ACC112 (cell line): ENCODE results near the gene ANKRD17.

Experiments used
- H2AFZ ChIP-seq: fragments of 200-600 bp; sonication (generic); one replicate; pipeline ENCODE4 v1.6.0; 2017; ENCODE audit warnings: antibody characterized with exemption, low read length; ENCODE audit not compliant: unreplicated experiment
- H3K27ac ChIP-seq: fragments of 200-600 bp; sonication (generic); 2 replicates; pipeline ENCODE4 v1.5.1; 2014; ENCODE audit warnings: low read depth, mild to moderate bottlenecking, antibody characterized with exemption, low read length, moderate library complexity
- H3K27me3 ChIP-seq: fragments of 200-600 bp; sonication (generic); 2 replicates; pipeline ENCODE4 v1.6.1; 2014; ENCODE audit warnings: mild to moderate bottlenecking, antibody characterized with exemption, low read length, moderate library complexity, mixed read lengths; ENCODE audit not compliant: insufficient read depth
- H3K36me3 ChIP-seq: fragments of 200-600 bp; sonication (generic); 2 replicates; pipeline ENCODE4 v1.6.1; 2016; ENCODE audit warnings: mild to moderate bottlenecking, antibody characterized with exemption, low read length, moderate library complexity, mixed read lengths; ENCODE audit not compliant: insufficient read depth
- H3K4me1 ChIP-seq: fragments of 200-600 bp; sonication (generic); one replicate; pipeline ENCODE4 v1.6.1; 2016; ENCODE audit warnings: low read length, mixed read lengths; ENCODE audit not compliant: insufficient read depth, unreplicated experiment, control insufficient read depth
- H3K4me3 ChIP-seq: fragments of 200-600 bp; sonication (generic); 2 replicates; pipeline ENCODE4 v1.5.1; 2014; ENCODE audit warnings: mild to moderate bottlenecking, low read depth, low read length
- H3K79me2 ChIP-seq: fragments of 200-600 bp; sonication (generic); one replicate; pipeline ENCODE4 v1.6.0; 2016; ENCODE audit warnings: low read length; ENCODE audit not compliant: control insufficient read depth, unreplicated experiment, insufficient read depth

The ANKRD17 gene

DNA sequence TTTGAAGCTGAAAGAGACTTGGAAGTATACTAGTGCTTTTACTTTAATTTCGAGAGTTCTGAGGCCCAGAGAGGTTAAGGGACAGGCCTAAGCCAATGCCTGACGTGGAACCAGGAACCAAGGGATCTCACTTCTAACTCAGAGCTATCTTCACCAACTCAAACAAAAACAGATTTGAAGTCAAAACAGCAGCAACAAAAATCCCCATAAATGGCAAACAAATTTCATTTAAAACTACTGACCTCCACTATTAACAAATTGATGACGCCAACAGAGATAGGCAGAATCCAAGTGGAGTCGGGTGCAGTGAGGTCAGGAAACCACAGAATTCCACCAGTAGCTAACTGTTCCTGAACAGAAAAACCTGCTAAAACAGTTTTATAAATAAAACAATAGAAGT is 194.1 kb downstream of the ANKRD17 start:
- peaks cover 7% of the 10 kb centered on the region for H3K4me1 ChIP-seq
- H3K27ac ChIP-seq: no peak overlapping the region
- H3K4me3 ChIP-seq: no peak overlapping the region
- H3K79me2 ChIP-seq: peaks cover 29% of the 10 kb centered on the region
- H3K36me3 ChIP-seq: peaks cover 12% of the 10 kb centered on the region
- no peak overlapping the region for H2AFZ ChIP-seq
- H3K27me3 ChIP-seq: no peaks in the 10 kb centered on the region

DNA sequence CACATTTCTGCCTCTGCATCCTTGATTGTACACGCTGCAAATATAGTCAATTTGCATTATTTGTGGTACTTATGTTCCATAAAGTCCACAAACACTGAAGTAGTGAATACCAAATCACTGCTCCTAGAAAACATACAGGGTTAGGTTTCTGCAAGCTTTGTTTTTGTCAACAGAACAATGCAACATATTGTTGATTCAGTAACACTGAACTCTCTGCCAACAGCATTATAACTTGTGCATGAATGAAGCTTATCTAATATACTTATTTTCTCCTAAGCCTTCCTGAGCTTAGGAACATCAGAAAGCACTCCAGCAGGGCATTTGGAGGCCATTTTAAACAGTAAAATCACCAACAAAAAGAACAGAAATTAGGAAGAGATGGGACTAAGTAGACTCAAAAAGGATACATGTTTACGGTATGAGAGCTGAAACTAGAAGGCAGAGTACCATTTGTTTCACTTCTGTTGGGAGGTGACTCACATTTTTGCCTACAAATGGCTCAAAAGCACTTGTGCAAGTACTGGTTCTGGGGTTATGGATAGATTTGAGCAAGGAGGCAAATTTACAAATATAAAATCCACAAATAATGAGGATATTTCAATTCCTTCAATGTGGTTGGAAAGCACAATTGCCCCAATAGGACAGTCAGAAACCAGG is 203.2 kb downstream of the ANKRD17 start:
- Histone ChIP-seq H3K27me3 (no peaks in the 10 kb centered on the region), H3K27ac (no peak overlapping the region), H3K79me2 (no peaks in the 10 kb centered on the region), H3K4me3 (no peak overlapping the region), H3K4me1 (no peaks in the 10 kb centered on the region), H2AFZ (no peak overlapping the region), H3K36me3 (peaks cover 18% of the 10 kb centered on the region)

DNA sequence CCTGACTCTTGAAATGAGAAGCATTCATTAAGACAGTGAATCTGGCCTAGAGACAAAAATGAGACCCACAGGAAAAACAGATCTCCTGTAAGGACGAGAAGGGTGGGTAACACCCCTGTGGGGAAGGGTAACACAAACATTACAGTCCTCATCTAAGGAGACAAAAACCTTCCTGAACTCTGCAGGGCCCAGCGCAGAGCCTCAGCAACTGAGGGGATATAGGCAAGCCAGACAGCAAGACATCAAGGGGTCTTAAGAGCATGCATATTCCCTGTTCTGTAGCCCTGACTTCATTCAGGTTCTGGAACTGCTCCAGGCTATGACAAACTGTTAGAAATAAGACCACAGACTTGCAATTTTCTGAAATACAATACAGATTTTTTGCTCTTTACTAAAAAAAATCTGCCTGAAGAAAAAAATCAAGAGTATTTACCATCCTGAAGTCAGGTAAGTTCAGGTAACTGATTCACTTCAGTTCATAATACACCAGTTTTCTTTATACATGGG is 204.6 kb downstream of the ANKRD17 start:
- Histone ChIP-seq H3K4me3 (no peak overlapping the region), H3K79me2 (no peaks in the 10 kb centered on the region), H3K4me1 (no peaks in the 10 kb centered on the region), H3K27ac (no peak overlapping the region), H3K36me3 (peaks cover 8% of the 10 kb centered on the region), H3K27me3 (no peaks in the 10 kb centered on the region), H2AFZ (no peak overlapping the region)

DNA sequence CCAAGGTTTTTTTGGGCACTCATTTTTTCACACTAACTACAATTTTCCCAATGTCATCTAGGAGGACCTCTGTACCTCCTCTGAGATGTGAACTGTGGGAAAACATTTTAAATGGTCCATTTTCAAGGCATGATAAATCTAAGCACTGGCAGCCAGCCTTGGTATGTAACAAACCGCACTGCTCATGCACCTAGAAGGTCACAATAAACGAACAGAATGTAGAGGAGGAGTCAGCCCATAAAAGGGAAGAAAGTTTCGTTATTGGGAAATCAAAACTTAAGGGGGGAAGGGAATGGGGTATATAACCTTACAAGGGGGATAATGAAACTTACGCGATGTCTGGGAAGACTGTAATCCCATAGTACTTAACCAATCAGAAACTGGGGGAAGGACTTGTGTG is 205.5 kb downstream of the ANKRD17 start:
- no peak overlapping the region for H3K27ac ChIP-seq
- H3K4me3 ChIP-seq: no peak overlapping the region
- no peaks in the 10 kb centered on the region for H3K4me1 ChIP-seq
- peaks cover 7% of the 10 kb centered on the region for H3K36me3 ChIP-seq
- H3K79me2 ChIP-seq: no peaks in the 10 kb centered on the region
- H3K27me3 ChIP-seq: no peaks in the 10 kb centered on the region
- no peak overlapping the region for H2AFZ ChIP-seq

DNA sequence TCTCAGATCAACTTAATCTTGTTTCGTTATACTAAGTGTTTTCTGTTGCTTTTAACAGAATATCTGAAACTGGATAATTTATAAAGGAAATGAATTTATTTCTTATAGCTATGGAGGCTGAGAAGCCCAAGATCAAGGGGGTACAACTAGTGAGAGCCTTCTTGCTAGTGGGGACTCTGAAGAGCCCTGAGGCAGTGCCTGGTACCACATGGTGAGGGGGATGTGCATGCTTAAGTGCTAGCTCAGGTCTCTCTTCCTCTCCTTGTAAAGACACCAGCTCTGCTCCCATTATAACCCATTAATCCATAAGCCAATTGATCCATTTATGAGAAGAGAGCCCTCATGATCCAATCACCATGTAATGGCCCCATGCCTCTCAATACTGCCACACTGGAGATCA is 207.0 kb downstream of the ANKRD17 start:
- Histone ChIP-seq H3K27me3 (no peaks in the 10 kb centered on the region), H2AFZ (no peak overlapping the region), H3K4me1 (no peaks in the 10 kb centered on the region), H3K79me2 (no peaks in the 10 kb centered on the region), H3K27ac (no peak overlapping the region), H3K36me3 (peaks cover 6% of the 10 kb centered on the region), H3K4me3 (no peak overlapping the region)

DNA sequence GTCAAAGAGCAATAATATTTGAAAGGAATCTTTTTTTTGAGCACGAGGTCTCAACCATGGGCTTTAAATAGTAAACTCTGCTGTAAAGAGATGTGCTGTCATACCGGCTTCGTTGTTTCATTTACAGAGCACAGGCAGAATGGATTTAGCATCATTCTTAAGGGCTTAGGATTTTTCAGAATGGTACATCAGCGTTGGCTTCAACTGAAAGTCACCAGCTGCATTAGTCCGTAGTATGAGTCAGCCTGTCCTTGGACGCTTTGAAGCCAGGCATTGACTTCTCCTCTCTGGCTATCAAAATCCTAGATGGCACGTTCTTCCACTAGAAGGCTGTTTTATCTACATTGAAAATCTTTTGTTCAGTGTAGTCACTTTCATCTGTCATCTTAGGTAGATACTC is 212.7 kb downstream of the ANKRD17 start:
- Histone ChIP-seq H3K36me3 (no peaks in the 10 kb centered on the region), H3K27me3 (no peaks in the 10 kb centered on the region), H2AFZ (no peak overlapping the region), H3K79me2 (no peaks in the 10 kb centered on the region), H3K27ac (no peak overlapping the region), H3K4me1 (no peaks in the 10 kb centered on the region), H3K4me3 (no peak overlapping the region)

DNA sequence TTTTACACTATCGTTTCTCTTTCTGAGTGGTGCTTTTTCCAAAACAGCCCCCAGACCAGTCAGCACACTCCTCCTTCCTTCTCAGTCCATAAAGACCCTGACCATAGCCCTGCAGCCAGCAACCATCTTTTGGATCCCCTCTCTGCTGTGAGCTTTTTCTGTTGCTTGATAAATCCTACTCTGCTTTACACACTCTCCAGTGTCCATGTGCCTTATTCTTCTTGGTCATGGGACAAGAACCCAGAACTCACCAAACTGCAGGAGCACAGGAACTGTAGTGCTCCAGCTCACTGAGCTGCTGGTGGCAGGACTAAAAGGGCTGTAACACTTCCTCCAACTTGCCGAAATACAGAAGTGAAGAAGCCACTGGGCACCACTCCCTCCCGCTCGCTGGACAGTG is 221.5 kb downstream of the ANKRD17 start:
- H3K4me3 ChIP-seq: no peak overlapping the region
- no peaks in the 10 kb centered on the region for H3K79me2 ChIP-seq
- no peak overlapping the region for H3K27ac ChIP-seq
- no peaks in the 10 kb centered on the region; the same call in 1 of the 2 replicates for H3K27me3 ChIP-seq
- no peak overlapping the region for H2AFZ ChIP-seq
- H3K4me1 ChIP-seq: no peaks in the 10 kb centered on the region
- H3K36me3 ChIP-seq: no peaks in the 10 kb centered on the region

DNA sequence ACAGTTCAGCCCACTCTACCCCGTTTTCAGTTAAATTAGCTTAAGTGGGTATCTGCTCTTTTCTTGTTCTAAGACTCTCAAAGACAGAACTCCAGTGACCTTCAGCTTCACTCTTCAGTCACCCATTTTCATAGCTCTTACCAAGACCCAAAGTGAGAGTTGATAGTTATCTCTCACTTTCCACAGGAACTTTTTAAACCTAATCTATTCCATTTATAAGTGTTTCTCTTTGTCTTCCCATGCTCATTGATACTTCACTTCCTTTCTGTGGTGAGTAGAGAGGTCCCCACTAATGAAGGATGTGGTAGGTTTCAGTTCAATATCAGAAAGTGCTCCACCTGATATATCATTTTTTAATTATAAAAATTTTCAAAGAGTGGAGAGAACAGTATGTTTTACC is 222.5 kb downstream of the ANKRD17 start:
- H3K36me3 ChIP-seq: no peaks in the 10 kb centered on the region
- no peaks in the 10 kb centered on the region; the same call in 1 of the 2 replicates for H3K27me3 ChIP-seq
- no peaks in the 10 kb centered on the region for H3K4me1 ChIP-seq
- no peaks in the 10 kb centered on the region for H3K79me2 ChIP-seq
- H3K27ac ChIP-seq: no peak overlapping the region
- H3K4me3 ChIP-seq: no peak overlapping the region
- H2AFZ ChIP-seq: no peak overlapping the region

DNA sequence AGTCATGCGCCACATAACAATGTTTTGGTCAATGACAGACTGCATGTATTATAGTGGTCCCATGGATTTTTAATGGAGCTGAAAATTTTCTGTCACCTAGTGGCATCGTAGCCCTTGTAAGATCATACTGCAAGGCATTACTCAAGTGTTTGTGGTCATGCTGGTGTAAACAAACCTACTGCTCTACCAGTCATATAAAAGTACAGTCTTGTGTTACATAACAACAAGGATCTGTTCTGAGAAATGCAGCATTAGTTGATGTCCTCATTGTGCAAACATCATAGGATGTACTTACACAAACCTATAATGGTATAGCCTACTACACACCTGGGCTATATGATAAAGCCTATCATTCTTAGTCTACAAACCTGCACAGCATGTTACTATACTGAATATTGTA is 223.7 kb downstream of the ANKRD17 start:
- no peak overlapping the region for H3K27ac ChIP-seq
- H3K4me3 ChIP-seq: no peak overlapping the region
- H2AFZ ChIP-seq: no peak overlapping the region
- H3K36me3 ChIP-seq: no peaks in the 10 kb centered on the region
- no peaks in the 10 kb centered on the region for H3K79me2 ChIP-seq
- no peaks in the 10 kb centered on the region for H3K4me1 ChIP-seq
- no peaks in the 10 kb centered on the region; the same call in 1 of the 2 replicates for H3K27me3 ChIP-seq

DNA sequence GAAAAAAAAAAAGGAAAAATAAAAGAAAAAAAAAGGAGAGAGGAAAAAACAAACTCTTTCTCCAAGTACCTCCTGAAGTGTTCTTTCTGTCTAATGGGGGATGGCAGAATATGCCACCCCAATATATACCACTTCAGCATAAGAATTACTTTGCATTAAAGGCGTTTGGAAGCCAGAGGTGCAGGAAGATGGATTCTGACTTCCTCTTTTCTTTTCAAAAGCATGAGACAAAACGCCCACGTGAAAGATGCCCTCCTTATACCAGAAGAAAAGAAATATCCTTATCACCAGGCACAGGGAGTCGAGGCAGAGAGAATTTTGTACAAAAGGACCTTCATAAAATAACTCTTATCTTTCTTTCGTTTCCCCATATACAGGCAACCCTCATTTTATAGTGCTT is 230.0 kb downstream of the ANKRD17 start:
- peaks cover 15% of the 10 kb centered on the region; the same call in 1 of the 2 replicates for H3K27me3 ChIP-seq
- no peaks in the 10 kb centered on the region for H3K36me3 ChIP-seq
- no peak overlapping the region for H3K4me3 ChIP-seq
- no peak overlapping the region for H2AFZ ChIP-seq
- no peak overlapping the region for H3K27ac ChIP-seq
- no peaks in the 10 kb centered on the region for H3K79me2 ChIP-seq
- no peaks in the 10 kb centered on the region for H3K4me1 ChIP-seq
